Endothelial cell of umbilical vein (primary cell): Measurements from ENCODE around the gene NEMP1. TPM values are rescaled to one million over a fixed set of nuclear protein-coding genes. Genes with fewer than 3 reads are reported as not detected.

Experiments
- BruUV-seq: library from RNA; stranded (reverse); fragments of 400-500 nt; replicated peaks from 2 replicates; lab custom pipeline; 2021; lab: Mats Ljungman, UMichigan
- CTCF ChIA-PET: fragments of 300-600, 350-600 bp; sonication (Branson Sonifier 250); formaldehyde crosslinking; loops from one replicate; lab custom pipeline; 2021; ENCODE audit warnings: antibody characterized with exemption, inconsistent platforms; lab: Charles Lee
- POLR2A ChIA-PET: fragments of 300-600, 350-600 bp; sonication (Branson Sonifier 250); formaldehyde crosslinking; loops from one replicate; lab custom pipeline; 2021; ENCODE audit warnings: antibody characterized with exemption, inconsistent platforms; lab: Charles Lee
- DNase-seq: peaks from one replicate; pipeline ENCODE4 v3.0.0-alpha.2; 2011; ENCODE audit warnings: low read depth, low spot score
- FAIRE-seq: peaks from 2 replicates; lab custom pipeline; 2011; peaks lifted over from hg19 to GRCh38; lab: Jason Lieb, UNC
- H2AFZ ChIP-seq: 2 replicates; pipeline ENCODE4 v1.6.0; 2012; ENCODE audit warnings: low read depth, low read length, control low read depth, inconsistent platforms
- H3K27ac ChIP-seq: 2 replicates; pipeline ENCODE4 v1.5.1; 2011; ENCODE audit warnings: low read depth, mild to moderate bottlenecking, control low read depth, low read length, moderate library complexity; ENCODE audit not compliant: insufficient read depth
- H3K27me3 ChIP-seq, 2 experiments: 2 replicates each; pipeline versions ENCODE4 v1.6.0 to v1.6.1; 2011; ENCODE audit warnings: low read length in 2 of 2, mixed read lengths in 1 of 2; ENCODE audit not compliant: control insufficient read depth in 2 of 2, insufficient read depth in 2 of 2
- H3K36me3 ChIP-seq, 2 experiments: 2 replicates in 1 of 2; 3 replicates in 1 of 2; pipeline ENCODE4 v1.5.1; 2011; ENCODE audit warnings: low read length in 2 of 2, mild to moderate bottlenecking in 1 of 2, moderate library complexity in 1 of 2; ENCODE audit not compliant: control insufficient read depth in 2 of 2, insufficient read depth in 2 of 2; ENCODE audit errors: extremely low read depth in 1 of 2
- H3K4me1 ChIP-seq: 3 replicates; pipeline ENCODE4 v1.5.1; 2011; ENCODE audit warnings: mild to moderate bottlenecking, low read length; ENCODE audit not compliant: control insufficient read depth, insufficient read depth; ENCODE audit errors: extremely low read depth
- H3K4me2 ChIP-seq: 2 replicates; pipeline ENCODE4 v1.6.1; 2011; ENCODE audit warnings: low read length, control low read depth, mixed read lengths; ENCODE audit not compliant: insufficient read depth
- H3K4me3 ChIP-seq, 3 experiments: fragments of 200-600 bp in 1 of 3; sonication (generic), shearing (Covaris generic) in 1 of 3; replicated peaks in 1 of 3; 2 replicates each; pipeline ENCODE4 v1.5.1; 2011 to 2016; ENCODE audit warnings: control low read depth in 3 of 3, low read length in 3 of 3, mild to moderate bottlenecking in 2 of 3, inconsistent platforms in 1 of 3, low read depth in 1 of 3, moderate library complexity in 1 of 3; ENCODE audit not compliant: insufficient read depth in 1 of 3
- H3K79me2 ChIP-seq: 2 replicates; pipeline ENCODE4 v1.6.0; 2012; ENCODE audit warnings: low read length, inconsistent platforms; ENCODE audit not compliant: control insufficient read depth, insufficient read depth
- H3K9ac ChIP-seq: replicated peaks from 2 replicates; pipeline ENCODE3; 2011; ENCODE audit warnings: low read length, control low read depth; ENCODE audit not compliant: insufficient read depth; ENCODE audit errors: extremely low read depth
- H3K9me1 ChIP-seq: replicated peaks from 3 replicates; pipeline ENCODE4 v1.6.0; 2011; ENCODE audit warnings: mild to moderate bottlenecking, low read length; ENCODE audit not compliant: control insufficient read depth, insufficient read depth; ENCODE audit errors: extremely low read depth
- H3K9me3 ChIP-seq: replicated peaks from 2 replicates; pipeline ENCODE4 v1.5.1; 2012; ENCODE audit warnings: low read length, inconsistent platforms; ENCODE audit not compliant: control insufficient read depth, insufficient read depth
- H4K20me1 ChIP-seq: replicated peaks from 2 replicates; pipeline ENCODE3; 2011; ENCODE audit warnings: mild to moderate bottlenecking, low read length; ENCODE audit not compliant: control insufficient read depth, insufficient read depth; ENCODE audit errors: extremely low read depth
- CTCF ChIP-seq, 2 donors: IDR thresholded peaks; 1 replicate in 1 of 2; 2 replicates in 1 of 2; pipeline ENCODE4 v1.5.1; 2011; ENCODE audit warnings: low read length in 2 of 2, mild to moderate bottlenecking in 2 of 2, moderate library complexity in 2 of 2, control low read depth in 1 of 2, inconsistent platforms in 1 of 2, low read depth in 1 of 2; ENCODE audit not compliant: insufficient read depth in 1 of 2; ENCODE audit errors: extremely low read depth in 1 of 2
- EZH2 ChIP-seq: IDR thresholded peaks from 2 replicates; pipeline ENCODE4 v1.6.1; 2012; ENCODE audit warnings: borderline replicate concordance, low read depth, mild to moderate bottlenecking, moderate library complexity, low read length, inconsistent platforms; ENCODE audit not compliant: severe bottlenecking
- FOS ChIP-seq: IDR thresholded peaks from 2 replicates; pipeline ENCODE4 v1.6.1; 2011; ENCODE audit warnings: mild to moderate bottlenecking, low read length, moderate library complexity, borderline replicate concordance; ENCODE audit not compliant: insufficient read depth
- GATA2 ChIP-seq: IDR thresholded peaks from 2 replicates; pipeline ENCODE4 v1.7.0; 2011; ENCODE audit warnings: low read depth, mild to moderate bottlenecking, moderate library complexity, mixed read lengths, low read length; ENCODE audit not compliant: insufficient read length, insufficient read depth
- JUN ChIP-seq: IDR thresholded peaks from 2 replicates; pipeline ENCODE4 v1.6.1; 2011; ENCODE audit warnings: borderline replicate concordance, low read depth; ENCODE audit not compliant: insufficient read length, insufficient read depth
- MAX ChIP-seq: IDR thresholded peaks from 2 replicates; pipeline ENCODE4 v1.6.1; 2011; ENCODE audit not compliant: insufficient read depth, insufficient read length
- MYC ChIP-seq: IDR thresholded peaks from one replicate; pipeline ENCODE4 v1.6.1; 2011; ENCODE audit warnings: mild to moderate bottlenecking, low read depth, low read length
- POLR2A ChIP-seq: IDR thresholded peaks from 2 replicates; pipeline ENCODE4 v1.6.1; 2012; ENCODE audit warnings: low read depth, mild to moderate bottlenecking, control low read depth, low read length
- POLR2AphosphoS5 ChIP-seq: IDR thresholded peaks from 2 replicates; pipeline ENCODE4 v1.6.1; 2012; ENCODE audit warnings: low read depth, mild to moderate bottlenecking, control low read depth, low read length, moderate library complexity; ENCODE audit not compliant: insufficient read depth
- dilution Hi-C: fragments of 300-500 bp; cut with MboI; formaldehyde crosslinking; loops from one replicate; pipeline ENCODE4 v1.15.0; 2019; ENCODE audit warnings: low sequenced_read_pairs; ENCODE audit not compliant: extremely low pct_ligation_motif_present
- intact Hi-C: fragments of 100-400 bp; cut with micrococcal nuclease; formaldehyde crosslinking; loops from one replicate; pipeline ENCODE4 v1.10.0; 2022
- polyA plus RNA-seq, 4 experiments: library from polyadenylated mRNA; depleted of rRNA in 3 of 4; stranded (reverse) in 3 of 4; unstranded in 1 of 4; fragments of >200 nt; gene quantifications; 2 replicates each; pipeline versions ENCODE4 v1.2.1 to v1.2.3, GENCODE V29; 2011 to 2012; ENCODE audit warnings: missing spikeins in 1 of 4
- total RNA-seq: library from RNA; stranded (reverse); gene quantifications from 2 replicates; pipeline ENCODE4 v1.2.3, GENCODE V29; 2021

The NEMP1 gene
- total and polyA plus RNA-seq, 2 donors (not counting 3 experiments of a cell fraction or from before 2014, with no cell fraction given): 10.8 to 21.5 TPM

DNA sequence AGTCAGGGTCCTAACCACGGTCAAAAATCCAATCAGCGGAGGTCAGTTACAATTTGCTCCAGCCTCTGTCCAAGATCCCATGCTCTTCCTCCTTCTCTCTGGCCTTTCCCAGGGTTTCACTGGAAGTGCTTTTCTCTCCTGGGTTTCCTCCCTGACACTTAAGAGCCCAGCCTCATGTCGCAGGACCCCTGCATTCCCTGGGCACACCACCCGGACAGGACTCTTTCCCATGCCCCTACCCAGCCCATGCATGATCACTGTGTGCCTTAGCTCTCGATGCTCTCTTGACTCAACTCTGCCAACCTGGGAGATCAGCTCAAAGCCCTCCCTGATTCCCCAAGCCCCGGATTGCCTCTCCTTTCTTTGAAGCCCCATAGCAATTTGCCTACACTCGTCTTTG lies 46.8 kb downstream of the NEMP1 start:
- Histone ChIP-seq H4K20me1 (no peaks in the 10 kb centered on the region), H3K4me3 (no peak overlapping the region), H3K4me2 (no peak overlapping the region), H3K9me3 (no peaks in the 10 kb centered on the region), H3K4me1 (no peaks in the 10 kb centered on the region), H3K9ac (no peak overlapping the region), H3K36me3 (no peaks in the 10 kb centered on the region), H3K79me2 (no peaks in the 10 kb centered on the region), H3K27me3 (peaks cover 14 to 20% of the 10 kb centered on the region in 2 experiments), H3K27ac (no peak overlapping the region), H3K9me1 (no peaks in the 10 kb centered on the region), H2AFZ (no peak overlapping the region)
- ChIA-PET POLR2A (no interaction called here), CTCF (interaction anchor here (0.9 to 2.4 kb wide), 6 partner anchors 9 to 30 kb away, joined by 3 to 7 read pairs (median 4); partner anchors contain the start of genes MYO1A and TAC3)
- no peak for TF ChIP-seq GATA2
- TF ChIP-seq POLR2A: no peak
- TF ChIP-seq CTCF (IDR thresholded peaks at IDR 0.05; ENCODE audit: extremely low read depth in 1 of 2, insufficient read depth in 1 of 2, low read depth in 1 of 2, low read length in 2 of 2): no peak
- no peak for TF ChIP-seq MYC
- no peak for TF ChIP-seq POLR2AphosphoS5
- TF ChIP-seq JUN: no peak
- TF ChIP-seq FOS: no peak
- TF ChIP-seq EZH2: no peak
- TF ChIP-seq MAX: no peak
- intact Hi-C loops: no loop called here
- FAIRE-seq (peak; percentile 31), DNase-seq (no peak)
- BruUV-seq: no TSS peak
- dilution Hi-C loops: no loop called here
